ENCODE results near the gene FMN1.

The FMN1 gene

DNA sequence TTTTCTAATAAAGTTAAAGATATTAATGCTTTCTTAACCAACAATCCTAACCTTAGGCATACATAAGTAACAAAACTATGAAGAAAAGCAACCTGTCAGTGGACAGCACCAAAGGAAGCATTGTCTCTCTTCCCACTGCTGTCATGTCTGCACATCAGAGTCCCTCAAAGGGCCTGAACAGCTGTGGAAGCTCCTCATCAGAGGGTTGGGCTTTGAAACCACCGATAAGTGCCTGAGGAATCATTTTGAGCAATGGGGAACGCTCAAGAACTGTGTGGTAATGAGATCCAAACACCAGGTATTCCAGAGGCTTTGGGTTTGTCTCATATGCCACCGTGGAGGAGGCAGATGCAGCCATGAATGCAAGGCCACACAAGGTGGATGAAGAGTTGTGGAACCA, 182.5 kb downstream of the FMN1 start:
- Histone ChIP-seq H3K4me1 (ENCODE audit: control insufficient read depth in 1 of 2, insufficient read depth in 2 of 2, low read length in 2 of 2) (no peaks in the 10 kb centered on the region), H3K27me3 (ENCODE audit: control insufficient read depth in 1 of 2, insufficient read depth in 2 of 2, low read length in 2 of 2) (no peaks in the 10 kb centered on the region), H3K9me3 (ENCODE audit: control insufficient read depth in 1 of 2, low read length in 2 of 2) (peaks cover 0 to 6% of the 10 kb centered on the region in 2 donors), H3K36me3 (ENCODE audit: control insufficient read depth in 1 of 2, insufficient read depth in 2 of 2, low read length in 2 of 2) (no peaks in the 10 kb centered on the region), H3K27ac (ENCODE audit: low read depth, low read length) (no peak overlapping the region), H3K9ac (ENCODE audit: low read depth in 1 of 2, low read length in 2 of 2) (no peak overlapping the region), H3K4me3 (ENCODE audit: low read depth in 1 of 2, low read length in 2 of 2) (no peak overlapping the region)

- Histone ChIP-seq H3K27ac (ENCODE audit: low read depth, low read length) (no peak overlapping the region), H3K4me3 (ENCODE audit: low read depth in 1 of 2, low read length in 2 of 2) (no peak overlapping the region), H3K36me3 (ENCODE audit: control insufficient read depth in 1 of 2, insufficient read depth in 2 of 2, low read length in 2 of 2) (no peaks in the 10 kb centered on the region), H3K9me3 (ENCODE audit: control insufficient read depth in 1 of 2, low read length in 2 of 2) (peaks cover 0 to 6% of the 10 kb centered on the region in 2 donors), H3K4me1 (ENCODE audit: control insufficient read depth in 1 of 2, insufficient read depth in 2 of 2, low read length in 2 of 2) (no peaks in the 10 kb centered on the region), H3K9ac (ENCODE audit: low read depth in 1 of 2, low read length in 2 of 2) (no peak overlapping the region), H3K27me3 (ENCODE audit: control insufficient read depth in 1 of 2, insufficient read depth in 2 of 2, low read length in 2 of 2) (no peaks in the 10 kb centered on the region)
Measured at GRCh38 chr15:33009603-33010002, 184.9 kb downstream of the FMN1 start.

GRCh38 chr15:33009026-33009425, 185.5 kb downstream of the FMN1 start:
- H3K4me3 ChIP-seq (ENCODE audit: low read depth in 1 of 2, low read length in 2 of 2): no peak overlapping the region
- no peak overlapping the region for H3K27ac ChIP-seq (ENCODE audit: low read depth, low read length)

GRCh38 chr15:33008284-33008995, 186.1 kb downstream of the FMN1 start:
- no peaks in the 10 kb centered on the region for H3K4me1 ChIP-seq (ENCODE audit: control insufficient read depth in 1 of 2, insufficient read depth in 2 of 2, low read length in 2 of 2)
- peaks cover 0 to 6% of the 10 kb centered on the region in 2 donors for H3K9me3 ChIP-seq (ENCODE audit: control insufficient read depth in 1 of 2, low read length in 2 of 2)
- H3K4me3 ChIP-seq (ENCODE audit: low read depth in 1 of 2, low read length in 2 of 2): no peak overlapping the region
- H3K27me3 ChIP-seq (ENCODE audit: control insufficient read depth in 1 of 2, insufficient read depth in 2 of 2, low read length in 2 of 2): no peaks in the 10 kb centered on the region
- H3K9ac ChIP-seq (ENCODE audit: low read depth in 1 of 2, low read length in 2 of 2): no peak overlapping the region
- H3K27ac ChIP-seq (ENCODE audit: low read depth, low read length): no peak overlapping the region
- no peaks in the 10 kb centered on the region for H3K36me3 ChIP-seq (ENCODE audit: control insufficient read depth in 1 of 2, insufficient read depth in 2 of 2, low read length in 2 of 2)

More at GRCh38 chr15:33009026-33009425, 185.5 kb downstream of the FMN1 start:
- Histone ChIP-seq H3K36me3 (ENCODE audit: control insufficient read depth in 1 of 2, insufficient read depth in 2 of 2, low read length in 2 of 2) (no peaks in the 10 kb centered on the region), H3K9me3 (ENCODE audit: control insufficient read depth in 1 of 2, low read length in 2 of 2) (peaks cover 0 to 6% of the 10 kb centered on the region in 2 donors), H3K9ac (ENCODE audit: low read depth in 1 of 2, low read length in 2 of 2) (no peak overlapping the region), H3K27me3 (ENCODE audit: control insufficient read depth in 1 of 2, insufficient read depth in 2 of 2, low read length in 2 of 2) (no peaks in the 10 kb centered on the region), H3K4me1 (ENCODE audit: control insufficient read depth in 1 of 2, insufficient read depth in 2 of 2, low read length in 2 of 2) (no peaks in the 10 kb centered on the region)

- H3K4me3 ChIP-seq (ENCODE audit: low read depth in 1 of 2, low read length in 2 of 2): no peak overlapping the region
- H3K4me1 ChIP-seq (ENCODE audit: control insufficient read depth in 1 of 2, insufficient read depth in 2 of 2, low read length in 2 of 2): no peaks in the 10 kb centered on the region
- no peak overlapping the region for H3K27ac ChIP-seq (ENCODE audit: low read depth, low read length)
Measured at GRCh38 chr15:33007303-33007855, 187.1 kb downstream of the FMN1 start.

DNA sequence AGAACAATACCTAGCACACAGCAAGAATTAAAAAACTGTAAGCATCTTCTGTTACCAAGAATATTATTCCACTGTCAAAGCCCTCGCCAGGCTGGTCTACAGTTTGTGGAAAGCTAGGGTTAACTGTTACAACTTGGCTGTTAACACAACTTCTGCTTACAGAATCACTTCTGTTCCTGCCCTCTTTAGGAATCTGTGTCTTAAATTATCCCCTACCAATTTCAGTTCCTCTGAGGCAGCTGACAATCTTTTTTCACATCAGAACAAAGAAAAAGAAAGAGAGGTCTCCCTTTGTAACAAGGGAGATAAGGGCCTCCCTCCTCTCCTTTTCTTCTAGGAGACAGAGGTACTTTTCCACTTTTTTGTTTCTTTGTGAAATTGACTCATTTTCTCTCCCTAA, 188.9 kb downstream of the FMN1 start:
- no peak overlapping the region for H3K4me3 ChIP-seq (ENCODE audit: low read depth in 1 of 2, low read length in 2 of 2)
- no peak overlapping the region for H3K9ac ChIP-seq (ENCODE audit: low read depth in 1 of 2, low read length in 2 of 2)
- H3K4me1 ChIP-seq (ENCODE audit: control insufficient read depth in 1 of 2, insufficient read depth in 2 of 2, low read length in 2 of 2): no peaks in the 10 kb centered on the region
- H3K27me3 ChIP-seq (ENCODE audit: control insufficient read depth in 1 of 2, insufficient read depth in 2 of 2, low read length in 2 of 2): no peaks in the 10 kb centered on the region
- no peak overlapping the region for H3K27ac ChIP-seq (ENCODE audit: low read depth, low read length)
- H3K9me3 ChIP-seq (ENCODE audit: control insufficient read depth in 1 of 2, low read length in 2 of 2): peaks cover 0 to 6% of the 10 kb centered on the region in 2 donors
- H3K36me3 ChIP-seq (ENCODE audit: control insufficient read depth in 1 of 2, insufficient read depth in 2 of 2, low read length in 2 of 2): no peaks in the 10 kb centered on the region

More at GRCh38 chr15:33007303-33007855, 187.1 kb downstream of the FMN1 start:
- Histone ChIP-seq H3K27me3 (ENCODE audit: control insufficient read depth in 1 of 2, insufficient read depth in 2 of 2, low read length in 2 of 2) (no peaks in the 10 kb centered on the region), H3K36me3 (ENCODE audit: control insufficient read depth in 1 of 2, insufficient read depth in 2 of 2, low read length in 2 of 2) (no peaks in the 10 kb centered on the region), H3K9me3 (ENCODE audit: control insufficient read depth in 1 of 2, low read length in 2 of 2) (peaks cover 0 to 6% of the 10 kb centered on the region in 2 donors), H3K9ac (ENCODE audit: low read depth in 1 of 2, low read length in 2 of 2) (no peak overlapping the region)

DNA sequence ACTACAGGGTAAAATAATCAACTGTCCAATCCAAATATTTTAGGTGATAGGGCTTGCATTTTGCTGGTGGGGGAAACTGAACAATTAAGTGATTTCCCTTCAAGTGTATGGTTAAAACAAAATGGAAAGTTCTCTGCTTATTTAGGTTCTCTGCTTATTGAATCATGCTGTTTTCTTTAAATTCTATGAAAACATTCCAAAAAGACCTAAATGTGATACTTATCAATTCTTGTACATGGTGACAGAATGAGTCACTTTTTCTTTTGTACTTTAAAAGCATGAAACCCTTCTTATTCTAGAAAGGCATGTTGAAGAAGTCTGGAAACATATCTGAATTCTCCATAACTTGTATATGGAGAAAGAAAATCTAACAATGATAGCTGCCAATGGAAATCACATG, 192.6 kb downstream of the FMN1 start:
- Histone ChIP-seq H3K27me3 (ENCODE audit: control insufficient read depth in 1 of 2, insufficient read depth in 2 of 2, low read length in 2 of 2) (no peaks in the 10 kb centered on the region), H3K4me1 (ENCODE audit: control insufficient read depth in 1 of 2, insufficient read depth in 2 of 2, low read length in 2 of 2) (no peaks in the 10 kb centered on the region), H3K27ac (ENCODE audit: low read depth, low read length) (no peak overlapping the region), H3K4me3 (ENCODE audit: low read depth in 1 of 2, low read length in 2 of 2) (no peak overlapping the region), H3K36me3 (ENCODE audit: control insufficient read depth in 1 of 2, insufficient read depth in 2 of 2, low read length in 2 of 2) (no peaks in the 10 kb centered on the region), H3K9me3 (ENCODE audit: control insufficient read depth in 1 of 2, low read length in 2 of 2) (no peaks in the 10 kb centered on the region), H3K9ac (ENCODE audit: low read depth in 1 of 2, low read length in 2 of 2) (no peak overlapping the region)

- no peaks in the 10 kb centered on the region for H3K27me3 ChIP-seq (ENCODE audit: control insufficient read depth in 1 of 2, insufficient read depth in 2 of 2, low read length in 2 of 2)
- H3K36me3 ChIP-seq (ENCODE audit: control insufficient read depth in 1 of 2, insufficient read depth in 2 of 2, low read length in 2 of 2): no peaks in the 10 kb centered on the region
- no peak overlapping the region for H3K4me3 ChIP-seq (ENCODE audit: low read depth in 1 of 2, low read length in 2 of 2)
- no peak overlapping the region for H3K27ac ChIP-seq (ENCODE audit: low read depth, low read length)
- H3K4me1 ChIP-seq (ENCODE audit: control insufficient read depth in 1 of 2, insufficient read depth in 2 of 2, low read length in 2 of 2): no peaks in the 10 kb centered on the region
- H3K9ac ChIP-seq (ENCODE audit: low read depth in 1 of 2, low read length in 2 of 2): no peak overlapping the region
- H3K9me3 ChIP-seq (ENCODE audit: control insufficient read depth in 1 of 2, low read length in 2 of 2): no peaks in the 10 kb centered on the region
Measured at GRCh38 chr15:32998979-32999672, 195.4 kb downstream of the FMN1 start.

GRCh38 chr15:32998182-32998581, 196.3 kb downstream of the FMN1 start:
- no peaks in the 10 kb centered on the region for H3K9me3 ChIP-seq (ENCODE audit: control insufficient read depth in 1 of 2, low read length in 2 of 2)
- H3K27me3 ChIP-seq (ENCODE audit: control insufficient read depth in 1 of 2, insufficient read depth in 2 of 2, low read length in 2 of 2): no peaks in the 10 kb centered on the region
- H3K4me1 ChIP-seq (ENCODE audit: control insufficient read depth in 1 of 2, insufficient read depth in 2 of 2, low read length in 2 of 2): no peaks in the 10 kb centered on the region
- no peak overlapping the region for H3K27ac ChIP-seq (ENCODE audit: low read depth, low read length)
- H3K36me3 ChIP-seq (ENCODE audit: control insufficient read depth in 1 of 2, insufficient read depth in 2 of 2, low read length in 2 of 2): no peaks in the 10 kb centered on the region
- H3K9ac ChIP-seq (ENCODE audit: low read depth in 1 of 2, low read length in 2 of 2): no peak overlapping the region
- H3K4me3 ChIP-seq (ENCODE audit: low read depth in 1 of 2, low read length in 2 of 2): no peak overlapping the region

- H3K36me3 ChIP-seq (ENCODE audit: control insufficient read depth in 1 of 2, insufficient read depth in 2 of 2, low read length in 2 of 2): peaks cover 0 to 3% of the 10 kb centered on the region in 2 donors
- no peaks in the 10 kb centered on the region for H3K27me3 ChIP-seq (ENCODE audit: control insufficient read depth in 1 of 2, insufficient read depth in 2 of 2, low read length in 2 of 2)
- H3K27ac ChIP-seq (ENCODE audit: low read depth, low read length): no peak overlapping the region
- no peak overlapping the region for H3K4me3 ChIP-seq (ENCODE audit: low read depth in 1 of 2, low read length in 2 of 2)
- H3K4me1 ChIP-seq (ENCODE audit: control insufficient read depth in 1 of 2, insufficient read depth in 2 of 2, low read length in 2 of 2): no peaks in the 10 kb centered on the region
- H3K9me3 ChIP-seq (ENCODE audit: control insufficient read depth in 1 of 2, low read length in 2 of 2): peaks cover 0 to 4% of the 10 kb centered on the region in 2 donors
- H3K9ac ChIP-seq (ENCODE audit: low read depth in 1 of 2, low read length in 2 of 2): no peak overlapping the region
Measured at GRCh38 chr15:32994810-32995424, 199.6 kb downstream of the FMN1 start.

Measured in duodenal mucosa (tissue), 2 donors.